ENCODE results near the gene RPP30. TPM values are rescaled to one million over a fixed set of nuclear protein-coding genes. Genes with fewer than 3 reads are reported as not detected.

RPP30 gene
- total and polyA plus RNA-seq, 4 donors = 11.2 to 22.6 (median 13.0) TPM

- Histone ChIP-seq H3K9me3 (ENCODE audit: control insufficient read depth in 4 of 4, low read length in 3 of 4) (no peaks in the 10 kb centered on the region), H3K9ac (ENCODE audit: low read depth in 1 of 2, low read length in 2 of 2) (no peak overlapping the region), H3K36me3 (ENCODE audit: control insufficient read depth in 4 of 4, insufficient read depth in 3 of 4, low read depth in 1 of 4, low read length in 3 of 4) (no peaks in the 10 kb centered on the region), H3K4me1 (ENCODE audit: control insufficient read depth in 4 of 4, insufficient read depth in 4 of 4, low read length in 3 of 4) (no peaks in the 10 kb centered on the region), H3K27ac (ENCODE audit: low read depth in 1 of 2, low read length in 2 of 2) (no peak overlapping the region), H3K27me3 (ENCODE audit: control insufficient read depth in 4 of 4, insufficient read depth in 4 of 4, low read length in 3 of 4) (no peaks in the 10 kb centered on the region), H3K4me3 (ENCODE audit: low read depth in 1 of 3, low read length in 3 of 3) (no peak overlapping the region)
- WGBS = 93% methylated on average over 3 of the region's 3 CpGs
- DNase-seq (ENCODE audit: low spot score) = no peak
- TF ChIP-seq HNF4G (IDR thresholded peaks at IDR 0.05) (no peak), NR2F2 (IDR thresholded peaks at IDR 0.05) (no peak), REST (IDR thresholded peaks at IDR 0.05) (no peak), EGR1 (IDR thresholded peaks at IDR 0.05; ENCODE audit: low read depth in 2 of 2) (no peak), TAF1 (conservative IDR thresholded peaks at IDR 0.05) (no peak), GABPA (IDR thresholded peaks at IDR 0.05 in 1 of 2, conservative IDR thresholded peaks at IDR 0.05 in 1 of 2) (no peak), CTCF (IDR thresholded peaks at IDR 0.05; ENCODE audit: low read depth, low read length, missing input control) (no peak)
Observed at GRCh38 chr10:90924552-90924951, 52.8 kb downstream of the RPP30 start.

- no peak for DNase-seq (ENCODE audit: low spot score)
- no peaks in the 10 kb centered on the region for H3K27me3 ChIP-seq (ENCODE audit: control insufficient read depth in 4 of 4, insufficient read depth in 4 of 4, low read length in 3 of 4)
- no peak for TF ChIP-seq FOXA1 (IDR thresholded peaks at IDR 0.05)
- no peak for TF ChIP-seq HNF4A (conservative IDR thresholded peaks at IDR 0.05)
- no peak for TF ChIP-seq TAF1 (conservative IDR thresholded peaks at IDR 0.05)
- TF ChIP-seq ZBTB33 (IDR thresholded peaks at IDR 0.05) = no peak
- no peak for TF ChIP-seq YY1 (IDR thresholded peaks at IDR 0.05)
- TF ChIP-seq RAD21 (IDR thresholded peaks at IDR 0.05) = no peak
- no peak for TF ChIP-seq CTCF (IDR thresholded peaks at IDR 0.05; ENCODE audit: low read depth, low read length, missing input control)
- TF ChIP-seq SP1 (IDR thresholded peaks at IDR 0.05) = no peak
- no peak for TF ChIP-seq HNF4G (IDR thresholded peaks at IDR 0.05)
- TF ChIP-seq RXRA (IDR thresholded peaks at IDR 0.05) = no peak
- TF ChIP-seq GABPA (IDR thresholded peaks at IDR 0.05 in 1 of 2, conservative IDR thresholded peaks at IDR 0.05 in 1 of 2) = no peak
- TF ChIP-seq REST (IDR thresholded peaks at IDR 0.05) = no peak
- TF ChIP-seq NR2F2 (IDR thresholded peaks at IDR 0.05) = no peak
- TF ChIP-seq EGR1 (IDR thresholded peaks at IDR 0.05; ENCODE audit: low read depth in 2 of 2) = no peak
- H3K4me1 ChIP-seq (ENCODE audit: control insufficient read depth in 4 of 4, insufficient read depth in 4 of 4, low read length in 3 of 4) = no peaks in the 10 kb centered on the region
- 92% methylated on average over 5 of the region's 5 CpGs for WGBS
- no peak overlapping the region for H3K4me3 ChIP-seq (ENCODE audit: low read depth in 1 of 3, low read length in 3 of 3)
- H3K27ac ChIP-seq (ENCODE audit: low read depth in 1 of 2, low read length in 2 of 2) = no peak overlapping the region
- H3K9ac ChIP-seq (ENCODE audit: low read depth in 1 of 2, low read length in 2 of 2) = no peak overlapping the region
- H3K36me3 ChIP-seq (ENCODE audit: control insufficient read depth in 4 of 4, insufficient read depth in 3 of 4, low read depth in 1 of 4, low read length in 3 of 4) = no peaks in the 10 kb centered on the region
- H3K9me3 ChIP-seq (ENCODE audit: control insufficient read depth in 4 of 4, low read length in 3 of 4) = no peaks in the 10 kb centered on the region
Observed at GRCh38 chr10:90925079-90926029, 53.6 kb downstream of the RPP30 start.

Measured in liver (tissue), 9 donors.